Measurements from ENCODE around the gene SYDE1. TPM values are rescaled to one million over a fixed set of nuclear protein-coding genes. Genes with fewer than 3 reads are reported as not detected.
A peak's percentile ranks its signal among the peaks of the same experiment; 100 is the strongest.
"Not testable (repeated sequence)": the region's sequence is repeated elsewhere in the genome, so short reads cannot be mapped to it uniquely, and the experiment has no call there.

The SYDE1 gene, protein sequence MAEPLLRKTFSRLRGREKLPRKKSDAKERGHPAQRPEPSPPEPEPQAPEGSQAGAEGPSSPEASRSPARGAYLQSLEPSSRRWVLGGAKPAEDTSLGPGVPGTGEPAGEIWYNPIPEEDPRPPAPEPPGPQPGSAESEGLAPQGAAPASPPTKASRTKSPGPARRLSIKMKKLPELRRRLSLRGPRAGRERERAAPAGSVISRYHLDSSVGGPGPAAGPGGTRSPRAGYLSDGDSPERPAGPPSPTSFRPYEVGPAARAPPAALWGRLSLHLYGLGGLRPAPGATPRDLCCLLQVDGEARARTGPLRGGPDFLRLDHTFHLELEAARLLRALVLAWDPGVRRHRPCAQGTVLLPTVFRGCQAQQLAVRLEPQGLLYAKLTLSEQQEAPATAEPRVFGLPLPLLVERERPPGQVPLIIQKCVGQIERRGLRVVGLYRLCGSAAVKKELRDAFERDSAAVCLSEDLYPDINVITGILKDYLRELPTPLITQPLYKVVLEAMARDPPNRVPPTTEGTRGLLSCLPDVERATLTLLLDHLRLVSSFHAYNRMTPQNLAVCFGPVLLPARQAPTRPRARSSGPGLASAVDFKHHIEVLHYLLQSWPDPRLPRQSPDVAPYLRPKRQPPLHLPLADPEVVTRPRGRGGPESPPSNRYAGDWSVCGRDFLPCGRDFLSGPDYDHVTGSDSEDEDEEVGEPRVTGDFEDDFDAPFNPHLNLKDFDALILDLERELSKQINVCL
- total RNA-seq (2021; ENCODE audit: unreplicated experiment) = 47.7 TPM
- 74.2 TPM for polyA plus RNA-seq (2012; ENCODE audit: insufficient read length)
- Bru-seq, nascent RNA = percentile 60 among the genes with signal in this experiment
- BruChase-seq, experiment 1, labeled RNA remaining after a 2-hour chase = percentile 69 among the genes with signal in this experiment
- percentile 85 among the genes with signal in this experiment for BruChase-seq, experiment 2, labeled RNA remaining after a 6-hour chase
- long read RNA-seq, partial matches to known transcripts = 19 of 41 reads
- long read RNA-seq, other reads (novel, unspliced or antisense) = 16 of 41 reads

DNA sequence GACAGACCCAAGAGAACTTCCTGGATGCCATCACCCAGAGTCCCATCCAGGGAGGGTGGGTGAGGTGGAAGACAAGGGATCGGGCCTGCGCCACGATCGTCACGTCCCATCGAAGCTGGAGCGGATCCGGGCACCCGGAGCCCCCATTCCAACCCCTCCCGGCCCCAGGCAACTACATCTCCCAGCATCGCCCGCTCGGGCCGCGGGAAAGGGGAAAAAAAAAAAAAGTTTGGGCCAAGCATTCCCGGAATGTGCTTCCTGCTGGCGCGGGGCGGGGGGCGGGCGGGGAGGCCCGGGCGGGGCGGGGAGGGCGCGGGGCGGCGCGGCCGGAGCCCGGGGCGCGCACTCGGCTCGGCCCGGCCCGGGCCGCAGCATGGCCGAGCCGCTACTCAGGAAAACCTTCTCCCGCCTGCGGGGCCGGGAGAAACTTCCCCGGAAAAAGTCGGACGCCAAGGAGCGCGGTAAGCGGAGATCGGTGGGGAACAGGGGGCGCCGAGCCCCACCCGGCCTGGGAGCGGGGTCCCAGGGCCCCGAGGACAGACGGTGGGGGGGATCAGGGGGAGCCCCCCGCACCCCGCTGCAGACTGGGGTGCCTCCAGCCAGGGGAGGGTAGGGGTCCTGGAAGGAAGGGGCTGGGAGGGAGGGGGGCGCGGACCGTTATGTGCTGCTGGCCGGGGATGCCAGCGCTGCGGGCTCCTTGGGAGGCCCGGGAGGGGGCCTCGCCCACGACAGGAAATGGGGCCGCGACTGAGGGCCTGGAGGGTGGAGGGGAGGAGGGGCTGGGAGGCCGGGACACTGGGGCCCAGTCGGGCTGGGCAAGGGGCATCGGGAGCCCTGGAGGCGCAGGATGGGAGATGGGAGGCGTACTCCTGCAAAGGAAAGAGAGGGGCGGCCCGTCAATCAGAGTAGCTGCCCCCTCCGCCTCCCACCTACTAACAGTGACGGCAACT lies at the start of gene SYDE1:
Gene SYDE1, plus strand, starts transcription at position 341 of the 950 bp plus-strand sequence. Its CDS starts 33 bp downstream, at position 374.
- DNase-seq (ENCODE audit: low read depth, low spot score) = no peak
- in situ Hi-C loops (cut with HindIII; ENCODE audit: low pct_unique_long_range_greater_than_20kb, low sequenced_read_pairs) (no loop called here), intact Hi-C loops (cut with micrococcal nuclease; ENCODE audit: unreplicated experiment) (no loop called here)
- no peak for TF ChIP-seq TCF7L2 (IDR thresholded peaks at IDR 0.05; ENCODE audit: low read depth, low read length)
- H3K27me3 ChIP-seq (ENCODE audit: control insufficient read depth, insufficient read depth, low read length) = no peaks in the 10 kb centered on the region
- POLR2A ChIA-PET = no interaction called here
- no TSS peak for BruUV-seq (replicated peaks)
- no peaks in the 10 kb centered on the region for H3K36me3 ChIP-seq (ENCODE audit: control insufficient read depth, insufficient read depth, low read length)
- peak; percentile 74 for ATAC-seq
- H3K4me3 ChIP-seq (ENCODE audit: low read depth in 2 of 2, low read length in 2 of 2) = peak within 1 kb of the TSS; percentile 61 to 70
- peak within 1 kb of the TSS; percentile 86 for H3K27ac ChIP-seq (ENCODE audit: low read length)
- peaks cover 4% of the 10 kb centered on the region; the same call in 1 of the 2 replicates for H3K9me3 ChIP-seq (ENCODE audit: control insufficient read depth, insufficient read depth, low read depth, low read length)
- peaks cover 9% of the 10 kb centered on the region for H3K4me1 ChIP-seq (ENCODE audit: control insufficient read depth, insufficient read depth, low read length)
- CTCF ChIA-PET = interaction anchor here (1.5 kb wide), 1 partner anchor 15 kb away, joined by 3 read pairs; no protein-coding TSS in a partner anchor

DNA sequence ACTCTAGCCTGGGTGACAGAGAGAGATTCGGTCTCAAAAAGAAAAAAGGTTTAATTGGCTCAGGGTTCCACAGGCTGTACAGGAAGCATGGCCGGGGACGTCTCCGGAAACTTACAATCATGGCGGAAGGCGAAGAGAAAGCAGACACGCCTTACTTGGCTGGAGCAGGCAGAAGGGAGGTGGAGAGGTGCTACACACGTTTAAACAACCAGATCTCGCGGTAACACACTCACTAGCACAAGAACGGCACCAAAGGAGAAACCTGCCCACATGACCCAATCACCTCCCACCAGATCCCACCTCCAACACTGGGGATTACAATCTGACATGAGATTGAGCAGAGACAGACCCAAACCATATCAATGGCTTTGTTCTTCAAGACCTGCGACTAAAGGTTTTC lies 45.2 kb upstream of the SYDE1 start:
- in situ Hi-C loops (cut with HindIII; ENCODE audit: low pct_unique_long_range_greater_than_20kb, low sequenced_read_pairs) (no loop called here), intact Hi-C loops (cut with micrococcal nuclease; ENCODE audit: unreplicated experiment) (no loop called here)
- DNase-seq (ENCODE audit: low read depth, low spot score) = no peak
- H3K4me1 ChIP-seq (ENCODE audit: control insufficient read depth, insufficient read depth, low read length) = no peaks in the 10 kb centered on the region
- no peaks in the 10 kb centered on the region for H3K36me3 ChIP-seq (ENCODE audit: control insufficient read depth, insufficient read depth, low read length)
- no peak overlapping the region for H3K27ac ChIP-seq (ENCODE audit: low read length)
- CTCF ChIA-PET = no interaction called here
- no peak for TF ChIP-seq POLR2AphosphoS5 (IDR thresholded peaks at IDR 0.05; ENCODE audit: low read depth, low read length)
- no peak for TF ChIP-seq SIN3A (IDR thresholded peaks at IDR 0.05; ENCODE audit: borderline replicate concordance, insufficient read depth, low read depth, low read length)
- TF ChIP-seq, protein P1, sequence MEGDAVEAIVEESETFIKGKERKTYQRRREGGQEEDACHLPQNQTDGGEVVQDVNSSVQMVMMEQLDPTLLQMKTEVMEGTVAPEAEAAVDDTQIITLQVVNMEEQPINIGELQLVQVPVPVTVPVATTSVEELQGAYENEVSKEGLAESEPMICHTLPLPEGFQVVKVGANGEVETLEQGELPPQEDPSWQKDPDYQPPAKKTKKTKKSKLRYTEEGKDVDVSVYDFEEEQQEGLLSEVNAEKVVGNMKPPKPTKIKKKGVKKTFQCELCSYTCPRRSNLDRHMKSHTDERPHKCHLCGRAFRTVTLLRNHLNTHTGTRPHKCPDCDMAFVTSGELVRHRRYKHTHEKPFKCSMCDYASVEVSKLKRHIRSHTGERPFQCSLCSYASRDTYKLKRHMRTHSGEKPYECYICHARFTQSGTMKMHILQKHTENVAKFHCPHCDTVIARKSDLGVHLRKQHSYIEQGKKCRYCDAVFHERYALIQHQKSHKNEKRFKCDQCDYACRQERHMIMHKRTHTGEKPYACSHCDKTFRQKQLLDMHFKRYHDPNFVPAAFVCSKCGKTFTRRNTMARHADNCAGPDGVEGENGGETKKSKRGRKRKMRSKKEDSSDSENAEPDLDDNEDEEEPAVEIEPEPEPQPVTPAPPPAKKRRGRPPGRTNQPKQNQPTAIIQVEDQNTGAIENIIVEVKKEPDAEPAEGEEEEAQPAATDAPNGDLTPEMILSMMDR (IDR thresholded peaks at IDR 0.05) = no peak
- TF ChIP-seq, protein P2, sequence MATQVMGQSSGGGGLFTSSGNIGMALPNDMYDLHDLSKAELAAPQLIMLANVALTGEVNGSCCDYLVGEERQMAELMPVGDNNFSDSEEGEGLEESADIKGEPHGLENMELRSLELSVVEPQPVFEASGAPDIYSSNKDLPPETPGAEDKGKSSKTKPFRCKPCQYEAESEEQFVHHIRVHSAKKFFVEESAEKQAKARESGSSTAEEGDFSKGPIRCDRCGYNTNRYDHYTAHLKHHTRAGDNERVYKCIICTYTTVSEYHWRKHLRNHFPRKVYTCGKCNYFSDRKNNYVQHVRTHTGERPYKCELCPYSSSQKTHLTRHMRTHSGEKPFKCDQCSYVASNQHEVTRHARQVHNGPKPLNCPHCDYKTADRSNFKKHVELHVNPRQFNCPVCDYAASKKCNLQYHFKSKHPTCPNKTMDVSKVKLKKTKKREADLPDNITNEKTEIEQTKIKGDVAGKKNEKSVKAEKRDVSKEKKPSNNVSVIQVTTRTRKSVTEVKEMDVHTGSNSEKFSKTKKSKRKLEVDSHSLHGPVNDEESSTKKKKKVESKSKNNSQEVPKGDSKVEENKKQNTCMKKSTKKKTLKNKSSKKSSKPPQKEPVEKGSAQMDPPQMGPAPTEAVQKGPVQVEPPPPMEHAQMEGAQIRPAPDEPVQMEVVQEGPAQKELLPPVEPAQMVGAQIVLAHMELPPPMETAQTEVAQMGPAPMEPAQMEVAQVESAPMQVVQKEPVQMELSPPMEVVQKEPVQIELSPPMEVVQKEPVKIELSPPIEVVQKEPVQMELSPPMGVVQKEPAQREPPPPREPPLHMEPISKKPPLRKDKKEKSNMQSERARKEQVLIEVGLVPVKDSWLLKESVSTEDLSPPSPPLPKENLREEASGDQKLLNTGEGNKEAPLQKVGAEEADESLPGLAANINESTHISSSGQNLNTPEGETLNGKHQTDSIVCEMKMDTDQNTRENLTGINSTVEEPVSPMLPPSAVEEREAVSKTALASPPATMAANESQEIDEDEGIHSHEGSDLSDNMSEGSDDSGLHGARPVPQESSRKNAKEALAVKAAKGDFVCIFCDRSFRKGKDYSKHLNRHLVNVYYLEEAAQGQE (IDR thresholded peaks at IDR 0.05; ENCODE audit: insufficient read depth in 1 of 2, low read depth in 2 of 2, low read length in 1 of 2) = no peak
- no peak overlapping the region for H3K4me3 ChIP-seq (ENCODE audit: low read depth in 2 of 2, low read length in 2 of 2)
- BruUV-seq (replicated peaks) = no TSS peak
- POLR2A ChIA-PET = no interaction called here
- H3K9me3 ChIP-seq (ENCODE audit: control insufficient read depth, insufficient read depth, low read depth, low read length) = no peaks in the 10 kb centered on the region
- ATAC-seq = no peak
- no peaks in the 10 kb centered on the region; the same call in 1 of the 2 replicates for H3K27me3 ChIP-seq (ENCODE audit: control insufficient read depth, insufficient read depth, low read length)

DNA sequence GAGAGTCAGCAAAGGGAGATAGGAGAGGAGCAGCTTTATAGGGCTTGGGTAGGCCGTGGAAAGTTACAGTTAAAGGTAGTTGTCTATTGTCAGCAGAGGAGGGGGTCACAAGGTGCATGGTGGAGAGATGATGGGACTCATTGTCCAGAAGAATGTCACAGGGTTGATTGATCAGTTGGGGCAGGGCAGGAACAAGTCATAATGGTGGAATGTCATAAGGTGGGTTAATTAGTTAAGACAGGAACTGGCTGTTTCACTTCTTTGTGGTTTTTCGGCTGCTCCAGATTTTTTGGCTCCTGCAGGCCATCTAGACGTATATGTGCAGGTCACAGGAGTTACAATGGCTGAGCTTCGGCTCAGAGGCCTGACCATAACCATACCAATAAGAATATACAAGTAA lies 36.8 kb upstream of the SYDE1 start:
- in situ Hi-C loops (cut with HindIII; ENCODE audit: low pct_unique_long_range_greater_than_20kb, low sequenced_read_pairs); POLR2A ChIA-PET; ATAC-seq; H3K4me1 ChIP-seq (ENCODE audit: control insufficient read depth, insufficient read depth, low read length); H3K4me3 ChIP-seq (ENCODE audit: low read depth in 2 of 2, low read length in 2 of 2); DNase-seq (ENCODE audit: low read depth, low spot score); intact Hi-C loops (cut with micrococcal nuclease; ENCODE audit: unreplicated experiment); H3K9me3 ChIP-seq (ENCODE audit: control insufficient read depth, insufficient read depth, low read depth, low read length); CTCF ChIA-PET; BruUV-seq (replicated peaks); H3K36me3 ChIP-seq (ENCODE audit: control insufficient read depth, insufficient read depth, low read length); H3K27me3 ChIP-seq (ENCODE audit: control insufficient read depth, insufficient read depth, low read length): not testable (repeated sequence)
- peak overlapping the region; percentile 44; the same call in 1 of the 2 replicates for H3K27ac ChIP-seq (ENCODE audit: low read length)
